ENCODE measurements around the gene UTP25.

DNA sequence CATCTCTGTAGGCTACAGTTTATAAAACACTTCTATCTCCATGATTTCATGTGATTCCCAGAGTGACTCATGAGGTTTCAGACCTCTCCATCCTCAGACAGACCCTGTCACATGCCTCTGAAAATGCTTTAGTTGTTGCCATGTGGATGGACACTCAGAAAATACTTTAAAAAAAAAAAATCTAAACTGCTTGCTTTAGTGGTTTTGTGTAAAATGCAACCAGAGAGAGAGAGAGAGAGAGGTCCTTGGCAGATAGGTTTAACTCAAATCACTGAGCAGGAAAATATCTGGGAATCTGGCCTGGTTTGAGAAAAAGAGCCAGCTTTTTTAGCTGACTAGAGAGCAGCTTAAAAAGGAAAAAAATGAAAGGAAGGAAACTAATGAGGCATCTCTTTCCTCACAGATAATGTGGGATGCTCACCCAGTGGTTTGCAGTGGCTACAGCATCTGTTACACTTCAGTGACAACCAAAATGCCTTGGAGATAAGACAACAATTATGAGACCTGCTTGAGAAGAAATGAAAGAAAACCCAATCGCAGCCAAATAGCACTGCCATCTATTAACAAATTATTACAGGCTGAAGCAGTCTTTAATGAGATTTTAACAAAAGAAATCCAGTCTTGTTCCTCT, 55.7 kb downstream of the UTP25 start:
- TF ChIP-seq CTCF (conservative IDR thresholded peaks at IDR 0.05; ENCODE audit: low read length) (no peak), EZH2phosphoT487 (IDR thresholded peaks at IDR 0.05; ENCODE audit: borderline replicate concordance, low read depth, low read length) (no peak)
